Amygdala (tissue), 56 donors: ENCODE data around the gene TBC1D22A.
A peak's percentile ranks its signal among the peaks of the same experiment; 100 is the strongest.

Source experiments
- DNase-seq, 56 donors: peaks; one replicate each; lab custom pipeline; 2025; lab: John Stamatoyannopoulos, UW

Gene TBC1D22A

GRCh38 chr22:46752286-46752987, 10.0 kb upstream of the TBC1D22A start:
- DNase-seq: no peak

GRCh38 chr22:46752988-46753310, 9.5 kb upstream of the TBC1D22A start:
- DNase-seq: no peak

GRCh38 chr22:46753360-46753759, 9.1 kb upstream of the TBC1D22A start:
- DNase-seq: no peak

- no peak for DNase-seq
These were observed 8.7 kb upstream of the TBC1D22A start for GRCh38 chr22:46753761-46754109.

- peak in 1 of 56 donors; percentile 21 for DNase-seq
These were observed 8.2 kb upstream of the TBC1D22A start for GRCh38 chr22:46754110-46754799.

GRCh38 chr22:46754826-46755225, 7.6 kb upstream of the TBC1D22A start:
- no peak for DNase-seq

- DNase-seq: no peak
These were observed 6.9 kb upstream of the TBC1D22A start for GRCh38 chr22:46755525-46755924.

GRCh38 chr22:46756097-46756496, 6.4 kb upstream of the TBC1D22A start:
- no peak for DNase-seq

GRCh38 chr22:46757104-46757503, 5.3 kb upstream of the TBC1D22A start:
- DNase-seq: no peak

GRCh38 chr22:46758121-46758520, 4.3 kb upstream of the TBC1D22A start:
- peak in 1 of 56 donors; percentile 13 for DNase-seq

GRCh38 chr22:46758867-46759290, 3.6 kb upstream of the TBC1D22A start:
- peak in 14 of 56 donors; percentile 7 to 62 (median 27) for DNase-seq

GRCh38 chr22:46761017-46761416, 1.4 kb upstream of the TBC1D22A start:
- no peak for DNase-seq

- no peak for DNase-seq
These were observed 762 bp upstream of the TBC1D22A start for GRCh38 chr22:46761539-46762237.

GRCh38 chr22:46763051-46763705, 728 bp downstream of the TBC1D22A start:
- DNase-seq: peak in 1 of 56 donors; percentile 24

- DNase-seq: no peak
These were observed 1.8 kb downstream of the TBC1D22A start for GRCh38 chr22:46764140-46764680.

GRCh38 chr22:46764779-46765485, 2.5 kb downstream of the TBC1D22A start:
- DNase-seq: no peak

GRCh38 chr22:46766611-46767010, 4.2 kb downstream of the TBC1D22A start:
- no peak for DNase-seq

GRCh38 chr22:46767249-46767985, 5.0 kb downstream of the TBC1D22A start:
- no peak for DNase-seq

GRCh38 chr22:46769191-46769675, 6.8 kb downstream of the TBC1D22A start:
- peak in 13 of 56 donors; percentile 10 to 63 (median 39) for DNase-seq
